Measurements from ENCODE around the gene NCBP1.
"Not testable (repeated sequence)": the region's sequence is repeated elsewhere in the genome, so short reads cannot be mapped to it uniquely, and the experiment has no call there.

NCBP1 gene, protein sequence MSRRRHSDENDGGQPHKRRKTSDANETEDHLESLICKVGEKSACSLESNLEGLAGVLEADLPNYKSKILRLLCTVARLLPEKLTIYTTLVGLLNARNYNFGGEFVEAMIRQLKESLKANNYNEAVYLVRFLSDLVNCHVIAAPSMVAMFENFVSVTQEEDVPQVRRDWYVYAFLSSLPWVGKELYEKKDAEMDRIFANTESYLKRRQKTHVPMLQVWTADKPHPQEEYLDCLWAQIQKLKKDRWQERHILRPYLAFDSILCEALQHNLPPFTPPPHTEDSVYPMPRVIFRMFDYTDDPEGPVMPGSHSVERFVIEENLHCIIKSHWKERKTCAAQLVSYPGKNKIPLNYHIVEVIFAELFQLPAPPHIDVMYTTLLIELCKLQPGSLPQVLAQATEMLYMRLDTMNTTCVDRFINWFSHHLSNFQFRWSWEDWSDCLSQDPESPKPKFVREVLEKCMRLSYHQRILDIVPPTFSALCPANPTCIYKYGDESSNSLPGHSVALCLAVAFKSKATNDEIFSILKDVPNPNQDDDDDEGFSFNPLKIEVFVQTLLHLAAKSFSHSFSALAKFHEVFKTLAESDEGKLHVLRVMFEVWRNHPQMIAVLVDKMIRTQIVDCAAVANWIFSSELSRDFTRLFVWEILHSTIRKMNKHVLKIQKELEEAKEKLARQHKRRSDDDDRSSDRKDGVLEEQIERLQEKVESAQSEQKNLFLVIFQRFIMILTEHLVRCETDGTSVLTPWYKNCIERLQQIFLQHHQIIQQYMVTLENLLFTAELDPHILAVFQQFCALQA
- 85.5 to 117 (median 100) reads per million in 4 experiments for total RNA-seq

DNA sequence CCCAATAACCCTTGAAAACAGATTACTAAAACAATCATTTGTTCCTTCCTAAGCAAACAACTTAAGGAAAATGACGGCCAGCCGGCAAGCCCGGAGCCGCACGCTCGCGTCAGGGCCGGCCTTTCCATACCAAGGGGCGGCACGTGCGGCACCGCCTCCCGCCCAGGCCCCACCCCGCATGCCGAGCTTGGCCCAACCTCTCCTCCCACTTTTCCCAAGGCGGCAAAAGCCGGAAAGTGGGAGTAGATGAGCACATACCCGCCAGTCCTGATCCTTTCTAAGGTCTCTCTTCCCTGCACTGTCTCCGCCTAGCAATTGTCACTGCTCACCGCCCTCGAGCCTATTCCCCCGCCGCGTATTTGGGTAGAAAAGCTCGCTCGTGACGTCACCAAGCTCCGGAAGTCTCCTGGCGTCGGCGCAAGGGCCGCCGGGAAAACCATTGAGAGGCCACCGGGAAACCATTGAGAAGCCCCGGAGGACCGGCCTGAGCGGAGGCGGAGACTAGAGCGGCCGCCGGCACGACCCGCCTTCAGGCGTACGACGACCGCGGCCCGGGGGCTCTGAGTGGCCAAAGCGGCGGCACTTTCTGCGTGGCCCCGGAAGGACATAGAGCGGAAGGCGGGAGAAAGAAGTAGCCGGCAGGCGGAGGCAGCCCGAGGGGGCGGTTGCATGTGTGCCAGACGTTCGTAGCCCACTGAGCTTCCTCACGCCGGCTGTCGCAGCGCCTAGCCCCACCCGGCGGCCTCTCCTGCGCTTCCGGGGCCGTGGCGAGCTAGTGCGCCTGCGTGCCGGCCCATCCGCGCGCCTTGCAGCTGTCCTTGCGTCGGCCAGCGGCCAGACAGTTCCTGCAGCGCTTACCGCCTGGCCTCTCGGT lies at the start of gene NCBP1, which contains the start of gene TSTD2:
NCBP1 (plus strand) TSS at position 837 of the 874 bp plus-strand sequence. CDS start 61 bp downstream, outside the sequence.
TSTD2 (minus strand) TSS at position 384 of the 874 bp plus-strand sequence. CDS start 5,806 bp downstream, outside the sequence.
- DNase-seq, result peak; percentile 89

DNA sequence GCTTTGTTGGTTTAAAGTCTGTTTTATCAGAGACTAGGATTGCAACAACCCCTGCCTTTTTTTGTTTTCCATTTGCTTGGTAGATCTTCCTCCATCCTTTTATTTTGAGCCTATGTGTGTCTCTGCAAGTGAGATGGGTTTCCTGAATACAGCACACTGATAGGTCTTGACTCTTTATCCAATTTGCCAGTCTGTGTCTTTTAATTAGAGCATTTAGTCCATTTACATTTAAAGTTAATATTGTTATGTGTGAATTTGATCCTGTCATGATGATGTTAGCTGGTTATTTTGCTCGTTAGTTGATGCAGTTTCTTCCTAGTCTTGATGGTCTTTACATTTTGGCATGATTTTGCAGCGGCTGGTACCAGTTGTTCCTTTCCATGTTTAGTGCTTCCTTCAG lies 48.8 kb upstream of the NCBP1 start:
- DNase-seq, result not testable (repeated sequence)

- DNase-seq, result not testable (repeated sequence)
Measured at GRCh38 chr9:97586909-97587308, 46.7 kb upstream of the NCBP1 start.

- no peak for DNase-seq
Measured at GRCh38 chr9:97591535-97591934, 42.1 kb upstream of the NCBP1 start.

DNA sequence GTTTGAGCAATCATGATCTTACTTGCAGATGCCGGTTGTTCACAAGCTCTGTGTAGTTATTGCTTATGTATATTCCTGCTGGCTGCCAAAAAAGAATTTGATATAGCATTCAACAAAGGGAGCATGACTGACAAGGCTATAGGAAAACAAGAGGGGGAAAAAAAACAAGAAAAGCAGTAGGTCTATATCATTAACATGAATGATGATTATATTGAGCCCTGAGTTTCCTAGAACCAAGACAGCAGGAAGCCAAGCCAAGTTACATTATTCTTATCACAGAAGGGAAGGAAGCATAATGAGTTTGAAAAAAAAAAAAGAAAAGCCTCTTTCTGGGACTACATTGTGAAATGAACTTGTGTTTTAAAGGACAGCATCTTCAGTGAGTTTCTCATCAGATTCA lies 41.5 kb upstream of the NCBP1 start:
- no peak for DNase-seq

- no peak for DNase-seq
Measured at GRCh38 chr9:97593960-97594359, 39.7 kb upstream of the NCBP1 start.

GRCh38 chr9:97594381-97594921 lies 39.2 kb upstream of the NCBP1 start:
- no peak for DNase-seq

DNA sequence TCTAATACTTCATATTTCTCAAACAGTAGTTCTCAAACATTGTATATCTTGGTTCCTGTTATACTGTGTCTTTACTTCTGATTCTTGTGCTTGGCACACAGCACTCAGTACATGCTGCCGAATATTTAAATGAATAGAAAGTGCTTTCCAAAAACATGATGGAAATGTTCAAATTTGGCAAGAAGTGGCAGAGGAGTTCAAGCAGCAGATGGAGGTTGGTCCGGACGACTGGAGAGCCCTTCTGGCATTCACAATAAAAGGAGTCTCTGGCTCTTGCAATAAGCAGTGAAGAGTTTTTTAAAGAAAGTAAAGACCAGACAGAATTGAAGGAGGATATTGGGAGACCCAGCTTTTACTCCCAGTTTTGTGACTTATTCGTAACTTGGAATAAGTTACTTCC lies 36.7 kb upstream of the NCBP1 start:
- no peak for DNase-seq

GRCh38 chr9:97598461-97599288 lies 34.9 kb upstream of the NCBP1 start:
- peak; percentile 44 for DNase-seq

DNA sequence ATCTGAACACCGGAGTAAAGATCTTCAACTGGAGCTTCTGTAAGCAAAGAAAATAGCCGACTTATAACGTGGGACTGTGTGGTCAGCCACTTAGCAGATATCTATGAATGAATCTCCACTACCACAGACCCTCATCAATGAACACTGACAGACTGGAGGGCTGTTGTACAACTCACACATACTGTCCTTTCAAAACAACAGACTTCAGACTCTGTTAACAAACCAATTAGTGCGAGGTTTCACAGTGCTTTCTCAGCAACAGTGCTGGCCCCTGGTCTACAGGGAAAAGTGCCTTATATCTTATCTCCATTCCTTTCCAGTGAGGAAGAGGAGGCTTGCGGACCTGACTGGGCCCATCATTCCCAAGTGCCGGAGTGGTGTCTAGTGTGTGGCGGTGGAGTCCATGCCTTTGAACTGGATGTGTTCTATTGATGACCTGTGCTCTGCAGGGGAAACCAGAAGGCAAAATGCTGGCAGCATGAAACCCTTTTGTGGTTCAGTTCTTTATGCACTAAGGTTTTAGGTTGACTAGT lies 34.2 kb upstream of the NCBP1 start:
- DNase-seq, result no peak

DNA sequence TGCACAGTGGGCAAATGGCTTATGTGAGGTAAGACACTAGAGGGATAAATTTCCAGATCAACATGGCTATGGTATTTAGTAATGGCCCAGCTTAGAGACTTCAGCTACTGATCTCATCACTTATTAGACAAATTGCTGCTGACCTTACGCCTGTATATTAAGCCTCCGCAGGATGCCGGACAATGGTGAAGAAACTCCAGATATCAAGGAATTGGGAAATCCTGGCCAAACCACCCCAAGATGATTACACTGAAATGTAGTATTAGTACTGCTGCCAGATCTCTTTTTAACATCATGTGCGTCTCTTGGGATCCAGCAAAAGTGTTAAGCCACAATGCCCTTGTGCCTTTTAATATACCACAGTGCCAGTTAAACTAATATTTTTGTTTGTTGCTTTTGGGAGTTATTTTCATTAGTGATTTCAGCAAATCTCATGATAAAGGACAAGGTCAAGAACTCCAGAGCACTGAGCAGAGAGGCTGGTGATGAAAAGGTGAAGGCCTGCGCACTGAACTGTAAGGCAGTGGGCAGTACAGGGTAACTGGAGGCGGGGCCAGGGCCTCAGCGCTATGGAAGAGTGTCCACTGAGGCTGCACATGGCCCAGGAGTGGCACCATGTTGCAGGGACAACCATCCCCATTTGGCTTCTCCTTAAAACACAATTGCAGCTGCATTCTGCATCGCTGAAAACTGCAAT lies 32.9 kb upstream of the NCBP1 start:
- no peak for DNase-seq

DNA sequence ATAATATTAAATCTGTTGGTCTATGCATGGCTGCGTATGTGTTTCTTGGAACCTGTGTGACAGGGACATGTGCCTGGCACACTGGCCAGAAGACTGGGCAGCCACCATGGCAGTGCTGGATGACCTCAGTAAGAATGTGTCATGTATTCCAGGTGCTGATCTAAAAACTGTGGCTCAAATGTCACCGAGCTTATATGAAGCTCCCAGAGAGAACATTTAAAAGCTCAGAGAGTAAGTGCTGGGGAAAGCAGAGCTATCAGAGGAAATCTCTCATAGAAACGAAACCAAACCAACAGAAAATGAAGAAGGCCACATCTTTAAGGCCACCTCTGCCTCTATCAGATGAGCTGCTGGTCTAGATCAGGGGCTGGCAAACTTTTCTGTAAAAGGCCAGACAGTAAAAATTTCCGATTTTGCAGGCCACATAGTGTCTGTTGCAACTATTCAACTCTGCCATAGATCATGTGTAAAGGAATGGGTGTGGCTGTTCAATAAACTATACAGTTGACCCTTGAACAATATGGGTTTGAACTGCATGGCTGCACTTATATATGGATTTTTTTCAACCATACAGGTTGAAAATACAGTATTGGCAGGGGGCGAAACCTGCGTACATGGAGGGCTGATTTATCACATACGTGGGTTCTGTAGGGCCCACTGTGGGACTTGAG lies 32.3 kb upstream of the NCBP1 start:
- DNase-seq, result no peak

- DNase-seq, result no peak
Measured at GRCh38 chr9:97602430-97602829, 31.2 kb upstream of the NCBP1 start.

GRCh38 chr9:97604901-97605645 lies 28.5 kb upstream of the NCBP1 start:
- DNase-seq, result no peak

GRCh38 chr9:97615439-97616072 lies 18.1 kb upstream of the NCBP1 start:
- peak; percentile 35 for DNase-seq

DNA sequence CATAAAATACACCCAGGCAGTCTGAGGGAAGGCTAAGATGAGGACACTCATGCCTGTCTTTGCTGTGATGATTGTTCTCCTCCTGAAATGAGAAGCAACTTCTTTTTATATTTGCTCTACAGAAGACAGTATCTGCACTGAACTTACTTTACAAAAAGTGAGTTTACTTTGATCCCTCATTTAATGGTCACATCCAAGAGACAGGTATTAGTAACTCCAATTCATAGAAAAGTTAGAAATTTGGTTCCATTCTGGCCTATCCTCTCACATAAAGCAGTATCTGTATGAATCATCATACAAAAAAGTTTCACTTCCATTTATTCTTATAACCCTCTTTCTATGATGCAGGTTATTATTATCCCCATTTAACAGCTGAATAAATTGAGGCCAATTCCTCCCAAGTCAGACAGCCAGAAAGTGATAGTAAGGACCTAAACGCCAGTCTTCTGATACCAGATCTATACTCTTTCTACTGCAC lies 15.6 kb upstream of the NCBP1 start:
- no peak for DNase-seq

- not testable (repeated sequence) for DNase-seq
Measured at GRCh38 chr9:97620063-97620462, 13.6 kb upstream of the NCBP1 start.

GRCh38 chr9:97622483-97622882 lies 11.1 kb upstream of the NCBP1 start:
- not testable (repeated sequence) for DNase-seq

All from effector CD8-positive, alpha-beta T cell (primary cell).